HepG2 (cell line): ENCODE results near the gene CD300LB. TPM values are rescaled to one million over a fixed set of nuclear protein-coding genes. Genes with fewer than 3 reads are reported as not detected.

Experiments
- ATAC-seq: fragments of 200-7000 bp; cut with Tn5 transposase; 3 replicates; pipeline ENCODE4 v1.9.1; 2020; ENCODE audit warnings: mild to moderate bottlenecking, moderate library complexity
- BruUV-seq: library from RNA; stranded (reverse); fragments of 400-500 nt; replicated peaks from 2 replicates; lab custom pipeline; 2021; lab: Mats Ljungman, UMichigan
- CTCF ChIA-PET: fragments of 300-600 bp; formaldehyde crosslinking; extraction: SDS; loops from one replicate; lab custom pipeline; 2021; ENCODE audit warnings: low total read pairs, inconsistent platforms, low intra/inter-chr PET ratio; lab: Yijun Ruan, JAX
- POLR2A ChIA-PET: fragments of 350-600 bp; sonication (Branson Sonifier 250); formaldehyde crosslinking; loops from one replicate; lab custom pipeline; 2020; ENCODE audit warnings: antibody characterized with exemption, inconsistent platforms; lab: Yijun Ruan, JAX
- DNase-seq: peaks from one replicate; pipeline ENCODE4 v3.0.0-alpha.2; 2015; ENCODE audit warnings: low spot score
- FAIRE-seq: peaks from 3 replicates; lab custom pipeline; 2011; peaks lifted over from hg19 to GRCh38; lab: Jason Lieb, UNC
- H2AFZ ChIP-seq: one replicate; pipeline ENCODE4 v1.6.1; 2011; ENCODE audit warnings: low read length, inconsistent platforms
- H3K27ac ChIP-seq: fragments of 300-600 bp; 3 replicates; pipeline ENCODE4 v1.8.0; 2011; ENCODE audit warnings: mixed run types, mild to moderate bottlenecking, mixed read lengths, low read length, inconsistent platforms; ENCODE audit not compliant: insufficient read depth; ENCODE audit errors: extremely low read length
- H3K27me3 ChIP-seq, 2 experiments: fragments of 200-600 bp in 1 of 2; 2 replicates in 1 of 2; 3 replicates in 1 of 2; pipeline versions ENCODE4 v1.6.0 to v1.8.0; 2011; ENCODE audit warnings: low read length in 2 of 2, mild to moderate bottlenecking in 2 of 2, moderate library complexity in 2 of 2, inconsistent platforms in 1 of 2; ENCODE audit not compliant: insufficient read depth in 2 of 2, control insufficient read depth in 1 of 2
- H3K36me3 ChIP-seq, 2 experiments: fragments of 200-600 bp in 1 of 2; replicated peaks in 1 of 2; 2 replicates in 1 of 2; 3 replicates in 1 of 2; pipeline versions ENCODE4 v1.5.1 to v1.8.0; 2011; ENCODE audit warnings: low read length in 2 of 2, inconsistent platforms in 1 of 2; ENCODE audit not compliant: insufficient read depth in 2 of 2, control insufficient read depth in 1 of 2
- H3K4me1 ChIP-seq: 2 replicates; pipeline ENCODE4 v1.5.1; 2012; ENCODE audit warnings: low read length, inconsistent platforms; ENCODE audit not compliant: insufficient read depth
- H3K4me2 ChIP-seq: 2 replicates; pipeline ENCODE4 v1.6.0; 2011; ENCODE audit warnings: low read depth, low read length, inconsistent platforms
- H3K4me3 ChIP-seq, 3 experiments: fragments of 200-600 bp in 1 of 3; sonication (generic), shearing (Covaris generic) in 1 of 3; replicated peaks in 1 of 3; 2 replicates each; pipeline ENCODE4 v1.5.1; 2011 to 2016; ENCODE audit warnings: low read length in 3 of 3, inconsistent platforms in 2 of 3, low read depth in 2 of 3, mild to moderate bottlenecking in 2 of 3, control low read depth in 1 of 3, mixed read lengths in 1 of 3; ENCODE audit not compliant: insufficient read depth in 1 of 3
- H3K79me2 ChIP-seq: one replicate; pipeline ENCODE4 v1.6.1; 2011; ENCODE audit warnings: low read length, inconsistent platforms; ENCODE audit not compliant: insufficient read depth
- H3K9ac ChIP-seq: 2 replicates; pipeline ENCODE4 v1.6.0; 2011; ENCODE audit warnings: mild to moderate bottlenecking, low read depth, low read length, inconsistent platforms; ENCODE audit not compliant: insufficient read depth
- H3K9me3 ChIP-seq: 2 replicates; pipeline ENCODE4 v1.5.1; 2012; ENCODE audit warnings: mild to moderate bottlenecking, low read length
- H4K20me1 ChIP-seq: 2 replicates; pipeline ENCODE4 v1.6.0; 2011; ENCODE audit warnings: inconsistent platforms, mild to moderate bottlenecking, low read length, moderate library complexity; ENCODE audit not compliant: insufficient read depth
- E2F1 ChIP-seq: sonication (generic); formaldehyde crosslinking; IDR thresholded peaks from 2 replicates; pipeline ENCODE4 v1.5.0; 2020; ENCODE audit warnings: missing genetic modification reagents
- E2F2 ChIP-seq: sonication (generic); formaldehyde crosslinking; IDR thresholded peaks from 2 replicates; pipeline ENCODE4 v1.4.0; 2020; ENCODE audit warnings: missing genetic modification reagents, borderline replicate concordance
- FOXC1 ChIP-seq: sonication (generic); formaldehyde crosslinking; IDR thresholded peaks from 2 replicates; pipeline ENCODE4 v1.8.0; 2022; ENCODE audit warnings: mild to moderate bottlenecking, missing genetic modification reagents, borderline replicate concordance
- FOXO4 ChIP-seq: sonication (generic); formaldehyde crosslinking; conservative IDR thresholded peaks from 2 replicates; pipeline ENCODE4 v1.8.1; 2023; ENCODE audit warnings: missing genetic modification reagents
- HBP1 ChIP-seq: IDR thresholded peaks from 2 replicates; pipeline ENCODE4 v1.6.1; 2016; ENCODE audit warnings: low read depth, control low read depth
- HDAC6 ChIP-seq: fragments of 200-600 bp; sonication (generic); IDR thresholded peaks from 2 replicates; pipeline ENCODE4 v1.7.0; 2017; ENCODE audit warnings: mild to moderate bottlenecking, antibody characterized with exemption, low read length, low read depth
- HOMEZ ChIP-seq: IDR thresholded peaks from 2 replicates; pipeline ENCODE4 v1.6.1; 2016; ENCODE audit warnings: low read depth
- NFYC ChIP-seq: IDR thresholded peaks from 2 replicates; pipeline ENCODE4 v1.6.1; 2016; ENCODE audit warnings: missing genetic modification reagents, missing compliant biosample characterization
- PPARG ChIP-seq: conservative IDR thresholded peaks from 2 replicates; pipeline ENCODE4 v1.6.1; 2016; ENCODE audit warnings: missing biosample characterization, missing genetic modification reagents
- RBM22 ChIP-seq: fragments of 200-400 bp; formaldehyde crosslinking; optimal IDR thresholded peaks from 2 replicates; pipeline ENCODE3; 2017; ENCODE audit warnings: mild to moderate bottlenecking, low read length, moderate library complexity
- SETDB1 ChIP-seq: sonication (generic); formaldehyde crosslinking; IDR thresholded peaks from 2 replicates; pipeline ENCODE4 v1.5.1; 2020; ENCODE audit warnings: missing genetic modification reagents, mild to moderate bottlenecking, borderline replicate concordance
- SOX5 ChIP-seq: IDR thresholded peaks from 2 replicates; pipeline ENCODE4 v1.6.1; 2016; ENCODE audit warnings: borderline replicate concordance
- TEF ChIP-seq: sonication (generic); formaldehyde crosslinking; IDR thresholded peaks from 2 replicates; pipeline ENCODE4 v1.5.0; 2020; ENCODE audit warnings: missing genetic modification reagents
- YEATS2 ChIP-seq: sonication (generic); formaldehyde crosslinking; IDR thresholded peaks from 2 replicates; pipeline ENCODE4 v1.4.0; 2020; ENCODE audit warnings: missing genetic modification reagents, borderline replicate concordance
- ZBTB7A ChIP-seq: sonication (generic); formaldehyde crosslinking; IDR thresholded peaks from 2 replicates; pipeline ENCODE4 v1.8.0; 2022; ENCODE audit warnings: mild to moderate bottlenecking, missing genetic modification reagents
- ZMYM3 ChIP-seq: sonication (generic); formaldehyde crosslinking; IDR thresholded peaks from 2 replicates; pipeline ENCODE4 v1.5.1; 2020; ENCODE audit warnings: mild to moderate bottlenecking, missing genetic modification reagents
- ZSCAN20 ChIP-seq: sonication (generic); formaldehyde crosslinking; IDR thresholded peaks from 2 replicates; pipeline ENCODE4 v1.4.0; 2020; ENCODE audit warnings: missing genetic modification reagents, mild to moderate bottlenecking, borderline replicate concordance
- WGBS: methylation state at CpG from one replicate; pipeline ENCODE4 v1.1.6; 2017; ENCODE audit warnings: low lambda C conversion rate; 5-methylcytosine and 5-hydroxymethylcytosine counted together
- in situ Hi-C: cut with HindIII; loops from 2 replicates; pipeline ENCODE4 v1.10.0; 2017; ENCODE audit warnings: low pct_unique_long_range_greater_than_20kb; ENCODE audit not compliant: extremely low pct_ligation_motif_present
- intact Hi-C: fragments of 100-400 bp; cut with micrococcal nuclease; formaldehyde crosslinking; loops from one replicate; pipeline ENCODE4 v1.10.0; 2022; ENCODE audit not compliant: unreplicated experiment
- polyA plus RNA-seq, 8 experiments: library from polyadenylated mRNA; depleted of rRNA in 3 of 8; stranded (reverse) in 7 of 8; unstranded in 1 of 8; fragments of >200 nt; fragmentation: Illumina TruSeq in 4 of 8; extraction: Trizol in 4 of 8; gene quantifications; 2 replicates each; pipeline versions ENCODE4 v1.2.1 to v1.2.3, GENCODE V29; 2011 to 2016; ENCODE audit warnings: low read depth in 4 of 8, missing spikeins in 1 of 8, mixed read lengths in 1 of 8; ENCODE audit not compliant: insufficient read depth in 1 of 8
- total RNA-seq, 5 experiments: library from RNA; depleted of rRNA; stranded (reverse); fragments of >200 nt; fragmentation: Illumina TruSeq; extraction: Trizol; gene quantifications; 2 replicates each; pipeline ENCODE4 v1.2.3, GENCODE V29; 2016; ENCODE audit warnings: low read depth in 1 of 5

CD300LB gene
- total and polyA plus RNA-seq, 2 of the 13 experiments (the other 11 are each of a cell fraction or from before 2014, with no cell fraction given), result not detected

- no peak overlapping the region for H3K4me2 ChIP-seq
- in situ Hi-C loops (no loop called here), intact Hi-C loops (no loop called here)
- no TSS peak for BruUV-seq
- no peak overlapping the region for H3K9ac ChIP-seq
- no peak overlapping the region for H3K27ac ChIP-seq
- no peak for FAIRE-seq
- CTCF ChIA-PET, result no interaction called here
- no peaks in the 10 kb centered on the region for H3K79me2 ChIP-seq
- H3K36me3 ChIP-seq, result no peaks in the 10 kb centered on the region
- H3K27me3 ChIP-seq, result peaks cover 6 to 37% of the 10 kb centered on the region in 2 experiments; a peak in 4 of 5 replicates
- WGBS, result 49% methylated on average over 4 of the region's 5 CpGs
- no peak for DNase-seq
- TF ChIP-seq ZMYM3 (CRISPR knock-in tag) (no peak), SETDB1 (CRISPR knock-in tag) (no peak), ZSCAN20 (no peak), FOXO4 (CRISPR knock-in tag) (no peak), PPARG (CRISPR knock-in tag) (no peak), ZBTB7A (CRISPR knock-in tag) (no peak), E2F2 (CRISPR knock-in tag) (no peak), E2F1 (CRISPR knock-in tag) (no peak), RBM22 (no peak), FOXC1 (no peak), HBP1 (CRISPR knock-in tag) (no peak), HDAC6 (no peak), YEATS2 (no peak), HOMEZ (no peak), SOX5 (CRISPR knock-in tag) (no peak), TEF (no peak), NFYC (CRISPR knock-in tag) (no peak)
- H3K9me3 ChIP-seq, result no peaks in the 10 kb centered on the region
- POLR2A ChIA-PET, result no interaction called here
- H4K20me1 ChIP-seq, result no peaks in the 10 kb centered on the region
- no peak overlapping the region for H3K4me3 ChIP-seq
- H3K4me1 ChIP-seq, result no peaks in the 10 kb centered on the region
- no peak overlapping the region for H2AFZ ChIP-seq
- no peak for ATAC-seq
Observed at GRCh38 chr17:74485841-74486240, 45.4 kb downstream of the CD300LB start.
